Adipose tissue (tissue), 3 donors: Measurements from ENCODE around the gene MPPED1. TPM values are rescaled to one million over a fixed set of nuclear protein-coding genes. Genes with fewer than 3 reads are reported as not detected.

Source experiments
- H3K27ac ChIP-seq: one replicate; pipeline ENCODE4 v1.5.1; 2013; ENCODE audit warnings: low read depth, low read length
- WGBS, 3 donors: extraction: QIAGEN DNeasy Blood & Tissue Kit; methylation state at CpG; one replicate each; pipeline ENCODE4 v1.1.7; 2013; 5-methylcytosine and 5-hydroxymethylcytosine counted together
- polyA plus RNA-seq, 3 donors: library from polyadenylated mRNA; stranded (reverse); fragments of 200-250 nt; gene quantifications; one replicate each; pipeline ENCODE4 v1.2.3, GENCODE V29; 2013
- donor health status: healthy with polysubstance abuse.
- donor health status: Bipolar disorder and iron deficiency.
- donor health status: healthy.

MPPED1 gene
- polyA plus RNA-seq, 3 donors, result 0.16 TPM; not detected in 2

GRCh38 chr22:43520632-43521039 is 108.8 kb downstream of the MPPED1 start:
- 42 to 63% (median 48%) methylated on average over 2 of the region's 2 CpGs for WGBS, 3 donors

GRCh38 chr22:43521716-43522115 is 109.9 kb downstream of the MPPED1 start:
- H3K27ac ChIP-seq, result no peak overlapping the region
- 74 to 83% (median 79%) methylated on average over 6 of the region's 6 CpGs for WGBS, 3 donors

More at GRCh38 chr22:43520632-43521039, 108.8 kb downstream of the MPPED1 start:
- no peak overlapping the region for H3K27ac ChIP-seq

- 82 to 89% (median 83%) methylated on average over 7 of the region's 7 CpGs for WGBS, 3 donors
- no peak overlapping the region for H3K27ac ChIP-seq
Measured at GRCh38 chr22:43526117-43526655, 114.4 kb downstream of the MPPED1 start.

- 70 to 89% (median 82%) methylated on average over 5 of the region's 5 CpGs for WGBS, 3 donors
Measured at GRCh38 chr22:43526946-43527345, 115.1 kb downstream of the MPPED1 start.

GRCh38 chr22:43528601-43529360 is 117.0 kb downstream of the MPPED1 start:
- 53 to 74% (median 64%) methylated on average over 12 of the region's 12 CpGs for WGBS, 3 donors
- no peak overlapping the region for H3K27ac ChIP-seq

More at GRCh38 chr22:43526946-43527345, 115.1 kb downstream of the MPPED1 start:
- H3K27ac ChIP-seq, result no peak overlapping the region

- 94 to 98% (median 97%) methylated on average over 2 of the region's 2 CpGs for WGBS, 3 donors
- no peak overlapping the region for H3K27ac ChIP-seq
Measured at GRCh38 chr22:43529461-43529860, 117.6 kb downstream of the MPPED1 start.

- 61 to 80% (median 61%) methylated on average over 9 of the region's 9 CpGs for WGBS, 3 donors
- no peak overlapping the region for H3K27ac ChIP-seq
Measured at GRCh38 chr22:43529934-43530333, 118.1 kb downstream of the MPPED1 start.

GRCh38 chr22:43530349-43531201 is 118.8 kb downstream of the MPPED1 start:
- no peak overlapping the region for H3K27ac ChIP-seq
- whole genome bisulfite sequencing, 3 donors, result 83 to 86% (median 84%) methylated on average over 33 to 34 of the region's 34 CpGs

- 60 to 69% (median 65%) methylated on average over 4 of the region's 4 CpGs for WGBS, 3 donors
- no peak overlapping the region for H3K27ac ChIP-seq
Measured at GRCh38 chr22:43531651-43532050, 119.8 kb downstream of the MPPED1 start.

- 85 to 90% (median 86%) methylated on average over 17 of the region's 17 CpGs for WGBS, 3 donors
- H3K27ac ChIP-seq, result no peak overlapping the region
Measured at GRCh38 chr22:43532301-43533155, 120.7 kb downstream of the MPPED1 start.

GRCh38 chr22:43533156-43533530 is 121.3 kb downstream of the MPPED1 start:
- no peak overlapping the region for H3K27ac ChIP-seq
- 79 to 94% (median 88%) methylated on average over 3 of the region's 3 CpGs for WGBS, 3 donors

- no peak overlapping the region for H3K27ac ChIP-seq
- WGBS, 3 donors, result 89 to 95% (median 92%) methylated on average over 10 of the region's 10 CpGs
Measured at GRCh38 chr22:43533656-43534428, 122.0 kb downstream of the MPPED1 start.

GRCh38 chr22:43534916-43535315 is 123.1 kb downstream of the MPPED1 start:
- 87 to 93% (median 89%) methylated on average over 6 of the region's 6 CpGs for WGBS, 3 donors
- H3K27ac ChIP-seq, result no peak overlapping the region

GRCh38 chr22:43535336-43535735 is 123.5 kb downstream of the MPPED1 start:
- WGBS, 3 donors, result 90 to 93% (median 91%) methylated on average over 7 of the region's 7 CpGs
- no peak overlapping the region for H3K27ac ChIP-seq

- 77 to 80% (median 78%) methylated on average over 5 of the region's 5 CpGs for WGBS, 3 donors
- H3K27ac ChIP-seq, result no peak overlapping the region
Measured at GRCh38 chr22:43535741-43536140, 123.9 kb downstream of the MPPED1 start.

- 84 to 93% (median 87%) methylated on average over 14 of the region's 14 CpGs for WGBS, 3 donors
Measured at GRCh38 chr22:43537019-43537585, 125.3 kb downstream of the MPPED1 start.

More at GRCh38 chr22:43537019-43537585, 125.3 kb downstream of the MPPED1 start:
- H3K27ac ChIP-seq, result no peak overlapping the region
